NCI-H1048 (cell line): ENCODE data around the gene PWWP2B.

Experiments
- DNase-seq: peaks from one replicate; lab custom pipeline; 2025; lab: John Stamatoyannopoulos, UW

Gene PWWP2B

GRCh38 chr10:132407243-132407746, 10.3 kb downstream of the PWWP2B start:
- DNase-seq: no peak

DNA sequence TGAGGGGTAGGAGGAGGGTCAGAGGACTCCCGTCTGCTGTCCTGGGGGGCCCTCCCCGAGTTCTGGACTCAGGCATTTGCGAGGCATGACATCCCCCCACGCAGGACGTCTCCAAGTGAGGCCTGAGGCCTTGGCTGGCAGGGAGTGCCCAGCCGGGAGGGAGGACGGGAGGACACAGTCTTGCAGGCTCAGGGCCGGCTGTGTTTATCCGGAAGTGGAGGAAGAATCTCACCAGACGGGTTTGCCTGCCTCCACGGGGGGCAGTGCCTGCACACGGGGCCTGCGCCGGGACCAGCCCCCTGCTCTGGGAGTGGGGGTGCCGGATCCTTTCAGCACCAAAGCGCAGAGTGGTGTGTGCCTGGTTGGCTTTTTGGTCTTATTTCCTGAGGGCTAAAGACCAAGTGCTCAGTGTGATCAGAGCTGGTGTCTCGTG, 10.9 kb downstream of the PWWP2B start:
- DNase-seq: no peak

DNA sequence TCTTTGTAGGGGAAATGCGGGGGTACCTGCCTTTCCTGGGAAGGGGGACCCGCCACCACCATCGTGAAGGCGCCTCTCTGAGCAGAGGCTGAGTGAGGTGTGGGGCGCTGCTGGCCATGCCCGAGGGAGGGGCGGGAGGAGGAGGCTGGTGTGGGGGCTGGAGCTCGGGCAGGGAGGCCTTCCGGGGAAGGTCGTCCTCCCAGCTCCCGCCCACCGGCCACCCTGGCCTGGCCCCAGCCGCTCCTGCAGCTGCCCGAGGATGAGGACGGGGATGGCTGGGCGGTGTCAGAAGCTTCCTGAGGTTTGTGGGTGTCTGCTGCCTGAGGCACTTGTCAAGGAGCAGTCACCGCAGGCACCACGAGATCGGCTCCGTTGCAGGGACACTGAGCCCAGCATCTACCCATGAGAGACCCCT, 11.4 kb downstream of the PWWP2B start:
- DNase-seq: no peak

DNA sequence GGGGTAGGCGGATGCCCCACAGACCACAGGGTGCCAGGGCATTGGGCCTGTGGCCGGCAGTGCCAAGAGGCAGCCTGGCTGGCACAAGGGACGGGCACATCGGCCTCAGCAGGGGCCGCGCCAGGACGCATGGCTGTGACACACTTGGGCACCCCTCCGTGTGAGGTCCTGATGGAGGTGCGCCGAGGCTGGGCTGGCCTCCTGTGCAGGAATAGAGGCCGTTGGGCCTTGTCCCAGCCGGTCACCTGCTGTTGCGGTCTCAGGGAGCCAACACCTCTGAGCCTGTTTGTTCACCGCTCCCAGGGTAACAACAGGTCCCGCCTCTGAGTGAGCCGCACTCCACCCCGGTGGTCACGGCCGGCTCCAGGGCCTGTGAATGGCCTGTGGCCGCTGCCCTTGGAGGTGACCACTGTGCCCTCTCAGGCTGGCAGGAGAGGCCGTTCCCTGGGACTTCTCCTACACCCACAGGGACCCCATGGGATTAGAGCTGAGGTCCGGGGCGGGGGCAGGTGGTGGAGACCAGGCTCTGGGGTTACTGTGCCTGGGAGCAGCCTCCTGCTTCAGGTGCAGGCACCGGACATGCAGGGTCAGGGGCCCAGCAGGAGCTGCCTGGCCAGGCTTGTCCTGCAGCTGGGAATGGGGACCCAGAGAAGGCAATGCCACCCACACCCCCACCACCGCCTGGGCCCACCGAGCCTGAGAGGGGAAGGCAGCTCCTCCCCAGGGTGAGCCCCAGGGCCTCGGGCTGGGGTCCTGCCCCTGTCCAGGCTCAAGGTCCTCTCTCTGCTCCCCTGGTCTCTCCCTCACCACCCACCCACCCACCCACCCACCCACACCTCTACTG, 12.0 kb downstream of the PWWP2B start:
- DNase-seq: no peak

- no peak for DNase-seq
Measured at GRCh38 chr10:132409667-132410028, 12.6 kb downstream of the PWWP2B start.

GRCh38 chr10:132410056-132410778, 13.2 kb downstream of the PWWP2B start:
- no peak for DNase-seq

GRCh38 chr10:132410779-132411532, 14.0 kb downstream of the PWWP2B start:
- DNase-seq: no peak

- DNase-seq: no peak
Measured at GRCh38 chr10:132411561-132412253, 14.7 kb downstream of the PWWP2B start.

DNA sequence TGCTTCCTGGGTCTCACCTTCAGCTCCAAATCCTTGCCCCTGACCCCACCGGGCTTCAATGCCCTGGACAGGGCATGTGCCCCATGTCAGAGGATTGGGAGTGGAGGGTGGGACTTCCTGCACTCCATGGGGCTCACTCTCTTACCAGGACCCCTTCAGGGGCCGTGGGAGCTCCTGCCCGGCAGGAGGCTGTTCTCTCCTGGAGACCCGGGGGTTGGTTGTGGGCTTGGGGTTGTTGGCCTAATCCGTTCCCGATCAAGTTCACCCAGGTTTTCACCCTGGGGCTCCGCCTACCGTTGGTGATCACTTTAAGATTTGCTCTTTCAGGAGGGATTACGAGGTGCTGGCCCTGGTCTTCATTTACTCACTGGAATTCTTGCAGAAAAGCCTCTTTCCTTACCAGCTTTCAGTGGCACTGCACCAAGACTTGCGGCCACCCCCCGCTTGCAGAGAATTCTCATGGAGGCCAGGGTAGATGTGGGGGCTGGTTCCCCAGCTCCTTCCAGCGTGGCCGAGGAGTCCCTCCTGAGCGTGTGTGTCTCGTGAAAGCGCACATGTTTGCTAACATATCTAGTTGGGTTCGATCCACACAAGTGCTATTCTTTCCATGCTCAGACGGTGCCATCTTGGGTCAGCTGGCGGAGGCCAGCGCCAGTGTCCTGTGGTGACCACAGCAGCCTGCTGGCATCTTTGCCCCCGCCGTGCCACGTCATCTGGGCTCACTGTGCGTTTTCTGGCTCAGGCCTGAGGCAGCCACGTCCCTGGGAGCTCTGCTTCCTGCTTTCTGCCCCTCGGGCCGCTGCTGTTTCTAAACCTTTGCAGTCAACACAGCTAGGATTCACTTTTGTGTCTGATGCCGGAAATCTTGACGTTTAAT, 15.6 kb downstream of the PWWP2B start:
- DNase-seq: no peak

DNA sequence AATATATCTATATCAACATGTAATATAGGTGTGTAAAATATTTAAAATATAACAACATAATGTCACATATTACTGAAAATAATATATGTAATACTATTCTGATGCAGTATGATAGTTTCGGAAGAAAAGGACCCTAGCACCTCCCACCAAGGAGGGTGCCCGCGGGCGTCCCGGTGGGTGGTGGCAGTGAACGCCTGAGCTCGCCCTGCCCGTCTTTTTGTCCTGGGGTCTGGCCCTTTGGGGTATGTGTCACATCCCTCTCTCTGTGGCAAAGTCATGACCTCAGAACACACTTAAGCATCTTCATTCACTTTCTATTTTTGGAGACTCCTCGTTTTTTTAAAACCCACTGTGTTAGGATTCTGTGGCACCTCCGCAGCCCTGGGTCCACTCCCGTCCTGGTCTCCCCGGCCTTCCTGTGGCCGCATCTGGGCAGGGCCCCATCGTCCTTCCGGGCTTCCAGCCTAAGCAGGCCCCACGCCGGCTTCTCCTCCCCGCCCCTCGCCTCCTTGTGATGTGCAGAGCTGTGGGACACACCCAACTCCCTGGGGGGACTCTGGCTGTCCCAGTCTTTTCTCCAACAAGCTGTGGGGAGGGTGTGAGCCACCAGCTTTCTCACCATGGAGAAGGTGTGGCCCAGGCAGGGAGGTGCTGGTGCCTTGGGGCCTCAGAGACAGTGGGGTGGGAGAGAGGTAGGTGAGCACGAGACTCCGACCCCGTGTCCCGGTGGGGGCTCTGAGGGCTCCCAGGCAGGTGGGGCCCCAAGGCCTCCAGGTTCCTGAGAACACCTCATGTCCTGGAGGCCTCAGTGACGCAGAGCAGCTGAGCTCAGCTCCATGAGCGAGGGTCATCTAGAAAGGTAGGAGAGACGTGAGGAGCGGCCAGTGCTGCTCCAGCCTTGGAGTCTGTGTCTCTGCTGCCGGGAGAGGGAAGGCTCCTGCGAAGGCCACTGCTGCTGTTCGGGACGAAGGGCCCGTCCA, 16.5 kb downstream of the PWWP2B start:
- DNase-seq: no peak

DNA sequence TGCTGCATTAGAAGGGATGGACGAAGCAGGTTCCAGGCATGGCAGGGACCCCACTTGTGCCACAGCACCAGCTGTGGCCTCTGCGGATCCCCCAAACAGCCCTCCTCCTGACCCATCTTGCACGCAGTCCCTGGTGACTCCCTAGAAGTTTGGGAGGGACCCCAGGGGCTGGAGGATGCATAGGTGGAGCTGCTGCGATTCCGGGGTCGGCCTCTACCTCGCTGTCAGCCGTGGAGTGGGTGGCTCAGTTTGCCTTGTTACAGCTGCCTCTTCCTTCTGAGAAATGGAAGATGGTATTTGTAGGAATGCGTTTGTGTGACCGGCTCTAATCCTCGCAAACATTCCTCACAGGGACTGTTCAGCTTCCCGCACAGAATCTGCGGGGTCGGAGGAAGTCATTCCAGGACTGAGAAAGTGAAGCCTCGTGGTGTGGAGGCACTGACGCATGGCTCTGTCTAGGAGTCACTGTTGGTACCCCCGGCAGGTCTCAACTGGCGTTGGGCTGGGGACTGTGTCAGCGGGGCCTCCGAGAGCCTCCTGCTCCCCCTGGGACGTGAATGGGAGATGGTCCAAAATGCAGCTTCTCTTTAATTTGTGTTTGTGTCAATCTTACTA, 17.5 kb downstream of the PWWP2B start:
- DNase-seq: no peak

- DNase-seq: no peak
Measured at GRCh38 chr10:132415255-132415654, 18.3 kb downstream of the PWWP2B start.

DNA sequence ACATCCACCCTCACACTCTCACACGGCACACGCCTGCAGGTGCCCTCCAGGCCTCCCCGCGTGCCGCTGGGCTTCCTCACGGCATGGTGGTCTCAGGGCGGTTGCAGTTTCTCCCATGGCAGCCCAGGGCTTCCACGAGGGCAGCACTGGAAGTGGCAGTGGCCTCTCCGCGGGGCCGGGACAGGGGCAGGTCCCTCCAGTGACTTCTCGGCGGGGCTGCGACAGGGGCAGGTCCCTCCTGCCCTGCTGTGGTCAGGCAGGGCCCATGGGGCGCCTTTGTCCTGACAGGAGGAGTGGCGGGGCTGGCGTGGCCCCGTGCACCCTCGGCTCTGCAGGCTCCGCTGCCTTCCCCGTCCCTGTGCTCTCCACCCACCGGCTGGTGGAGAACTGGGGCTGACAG, 19.0 kb downstream of the PWWP2B start:
- DNase-seq: no peak

DNA sequence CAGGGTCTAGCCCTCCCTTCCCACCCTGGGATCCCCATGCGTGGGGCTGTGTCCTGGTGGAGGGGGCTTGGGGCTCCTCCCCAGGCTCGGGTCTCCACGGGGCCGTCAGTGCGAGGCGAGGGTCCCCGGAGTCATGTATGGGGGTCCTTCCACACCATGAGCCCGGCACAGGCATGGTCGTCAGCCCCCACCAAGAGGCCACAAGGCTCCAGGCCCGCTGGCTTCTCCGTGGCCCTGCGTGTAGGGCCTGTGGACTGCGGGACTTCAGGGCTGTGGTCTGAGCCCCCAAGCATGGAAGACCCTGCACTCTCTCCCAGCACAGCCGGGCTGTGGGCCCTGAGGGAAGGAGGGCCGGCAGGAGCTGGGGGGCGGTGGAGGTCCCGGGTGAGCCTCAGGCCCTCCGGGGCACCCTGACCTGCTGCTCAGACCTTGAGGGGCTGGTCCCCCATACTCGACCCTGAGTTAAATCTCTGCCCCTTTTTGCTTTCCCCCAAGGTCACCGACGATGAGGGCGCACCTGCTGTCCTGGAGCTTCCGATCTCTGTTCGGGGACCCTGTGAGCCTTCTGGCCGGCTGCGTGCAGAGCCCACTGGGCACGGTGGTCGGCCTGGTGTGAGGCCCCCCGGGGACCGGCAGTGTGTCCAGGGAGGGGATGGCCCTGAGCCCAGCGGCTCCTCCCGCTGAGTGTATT, 19.7 kb downstream of the PWWP2B start:
- DNase-seq: no peak

DNA sequence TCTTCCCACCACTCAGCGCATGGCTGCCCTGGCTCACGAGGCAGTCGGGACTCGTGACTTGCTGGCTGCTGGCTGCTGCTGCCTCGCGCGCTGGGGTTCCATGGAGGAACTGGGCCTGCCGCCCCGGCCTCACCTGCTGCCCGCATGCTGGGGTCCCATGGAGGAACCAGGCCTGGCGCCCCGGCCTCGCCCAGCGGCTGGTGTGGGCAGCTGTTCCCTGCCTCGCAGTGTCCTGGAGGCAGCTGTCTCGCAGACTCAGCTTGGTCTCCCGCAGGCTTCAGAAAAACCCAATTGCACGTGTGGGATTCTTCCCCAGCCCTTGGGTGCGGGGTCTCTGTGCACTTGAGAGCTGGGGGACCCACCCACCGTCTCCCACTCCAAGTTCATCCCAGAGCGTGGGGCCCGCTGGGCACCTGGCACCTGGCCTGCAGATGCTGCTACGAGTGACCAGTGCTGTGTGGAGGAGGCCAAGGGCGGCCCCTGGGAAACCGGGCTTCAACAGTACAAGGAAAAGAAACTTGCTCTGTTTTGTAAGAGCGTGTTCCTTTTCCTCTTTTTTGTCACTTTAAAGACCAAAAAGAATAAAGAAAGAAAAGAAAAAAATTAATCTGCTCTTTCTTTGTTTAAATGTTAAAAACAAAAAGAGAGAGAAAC, 20.4 kb downstream of the PWWP2B start:
- DNase-seq: no peak

DNA sequence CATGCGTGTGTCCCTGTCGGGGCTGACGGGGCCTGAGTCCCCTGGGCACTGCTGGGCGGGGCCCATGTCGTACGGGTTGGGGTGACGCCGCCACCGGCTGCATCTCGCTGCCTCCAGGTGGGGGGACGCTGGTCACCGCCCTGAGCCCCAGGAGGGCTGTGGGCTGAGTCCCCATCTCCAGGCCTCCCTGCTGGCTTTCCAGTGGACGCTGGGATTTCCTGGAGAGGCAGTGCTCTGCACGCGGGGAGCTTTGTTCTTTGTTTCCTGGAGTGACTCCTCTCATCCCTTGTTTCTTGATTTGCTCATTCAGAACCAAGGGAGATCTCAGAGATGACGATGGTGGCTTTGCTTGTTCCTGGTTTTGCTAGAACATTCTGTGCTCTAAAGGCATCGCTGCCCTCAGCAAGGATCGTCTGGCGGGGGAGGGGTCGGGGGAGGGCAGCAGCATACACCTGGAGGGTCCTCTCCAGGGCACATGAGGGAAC, 21.0 kb downstream of the PWWP2B start:
- DNase-seq: no peak

DNA sequence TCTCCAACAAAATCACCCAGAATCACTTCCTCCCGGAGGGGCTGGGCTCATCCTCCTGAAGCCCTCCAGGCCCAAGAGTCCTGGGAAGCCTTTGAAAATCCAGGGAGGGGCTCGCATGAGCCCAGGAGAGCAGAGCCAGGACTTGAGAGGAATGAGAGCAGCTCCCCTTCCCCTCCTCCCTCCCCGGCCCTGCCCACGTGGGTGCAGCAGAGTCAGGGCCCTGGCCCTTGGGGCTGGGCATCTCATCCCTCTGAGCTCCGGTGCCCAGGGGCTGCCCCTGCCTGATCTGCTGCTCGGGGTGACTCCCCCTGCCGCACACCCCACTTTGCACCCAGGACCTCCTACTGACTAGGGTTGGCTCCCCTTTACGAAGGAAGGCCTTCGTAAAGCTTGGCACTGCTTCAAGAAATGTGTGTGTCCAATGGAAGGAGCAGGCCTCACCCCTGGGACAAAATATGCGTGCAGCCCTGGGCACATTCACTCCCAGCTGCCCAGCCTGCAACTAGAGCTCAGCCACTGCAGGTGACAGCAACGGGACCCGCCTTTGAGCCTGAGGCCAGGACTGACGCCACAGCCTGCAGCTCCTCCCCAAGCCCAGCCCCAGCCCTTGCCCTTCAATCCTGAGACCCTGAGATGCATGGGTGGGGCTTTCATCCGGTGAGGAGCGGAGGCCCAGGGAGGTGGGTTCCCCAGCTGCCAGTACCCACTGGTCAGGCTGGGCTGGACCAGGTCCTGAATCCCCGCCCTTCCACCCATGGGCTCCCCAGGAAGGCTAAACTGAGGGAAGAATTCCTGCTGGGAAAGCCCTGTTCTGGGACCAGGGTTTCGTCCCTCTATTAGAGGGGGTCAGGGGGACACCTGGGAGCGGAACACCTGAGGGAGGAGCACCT, 21.8 kb downstream of the PWWP2B start:
- DNase-seq: no peak
